Psoas muscle (tissue), 8 donors: Measurements from ENCODE around the gene C16orf89. TPM values are rescaled to one million over a fixed set of nuclear protein-coding genes. Genes with fewer than 3 reads are reported as not detected.
"Not testable (repeated sequence)": the region's sequence is repeated elsewhere in the genome, so short reads cannot be mapped to it uniquely, and the experiment has no call there.

ENCODE experiments used
- ATAC-seq, 4 donors: fragments of 200-7000 bp; cut with Tn5 transposase; one replicate each; pipeline ENCODE4 v1.9.1; 2020; ENCODE audit warnings: moderate library complexity in 3 of 4, mild to moderate bottlenecking in 2 of 4
- DNase-seq, 2 donors: peaks; one replicate each; pipeline ENCODE4 v3.0.0-alpha.2; 2020
- H3K27ac ChIP-seq: fragments of 200-600 bp; one replicate; pipeline ENCODE4 v1.8.0; 2022
- H3K27me3 ChIP-seq, 3 donors: fragments of 200-600 bp in 1 of 3; one replicate each; pipeline versions ENCODE4 v1.6.1 to v1.8.0; 2013 to 2022; ENCODE audit warnings: low read length in 2 of 3, mild to moderate bottlenecking in 2 of 3, moderate library complexity in 1 of 3; ENCODE audit not compliant: insufficient read depth in 3 of 3
- H3K36me3 ChIP-seq, 2 donors: fragments of 200-600 bp in 1 of 2; one replicate each; pipeline versions ENCODE4 v1.6.1 to v1.8.0; 2013 to 2022; ENCODE audit warnings: low read depth in 1 of 2, mild to moderate bottlenecking in 1 of 2, moderate library complexity in 1 of 2; ENCODE audit not compliant: insufficient read depth in 1 of 2
- H3K4me1 ChIP-seq: fragments of 200-600 bp; one replicate; pipeline ENCODE4 v1.8.0; 2022
- H3K4me3 ChIP-seq: fragments of 200-600 bp; one replicate; pipeline ENCODE4 v1.8.0; 2022; ENCODE audit warnings: mild to moderate bottlenecking
- H3K9me3 ChIP-seq: fragments of 200-600 bp; one replicate; pipeline ENCODE4 v1.8.0; 2022
- WGBS, 3 donors: extraction: QIAGEN DNeasy Blood & Tissue Kit; methylation state at CpG; one replicate each; pipeline versions ENCODE4 v1.1.6 to v1.1.7; 2013; 5-methylcytosine and 5-hydroxymethylcytosine counted together
- intact Hi-C, 2 donors: fragments of 100-400 bp; cut with DNase I; formaldehyde crosslinking; loops; one replicate each; pipeline versions ENCODE4 v1.11.0 to v1.14.2; 2022
- long read RNA-seq, 2 donors: library from polyadenylated mRNA; unstranded; transcript quantifications; one replicate each; pipeline ENCODE4 v2.0.0, GENCODE V29; 2021
- polyA plus RNA-seq, 3 donors: library from polyadenylated mRNA; stranded (reverse); fragments of 200-250 nt; gene quantifications; one replicate each; pipeline ENCODE4 v1.2.3, GENCODE V29; 2013
- total RNA-seq, 4 donors: library from RNA; stranded (reverse); fragmentation: NEBNext Ultra II Directional in 2 of 4; extraction: Animal tissue kit (Norgen Biotek cat#: 25700) in 2 of 4; gene quantifications; one replicate each; pipeline versions ENCODE4 v1.2.1 to v1.2.4, GENCODE V29; 2021 to 2023
- TF ChIP-seq, protein P1 (sequence below): fragments of 200-600 bp; IDR thresholded peaks from one replicate; pipeline ENCODE4 v1.8.0; 2022; ENCODE audit warnings: antibody characterized with exemption
- donor health status: healthy with polysubstance abuse.
- donor health status: DM: no; HTN: no; CAD: no; lungs with moderate emphysema.
- donor health status: Bipolar disorder and iron deficiency.
- donor health status: healthy.
- donor health status: DM: yes; HTN: yes; CAD: no.
- donor health status: DM: no; HTN: no; CAD: no.
- donor health status: DM: no; HTN: no; CAD: no.
- donor health status: DM: yes; HTN: yes; CAD: no.

The C16orf89 gene, protein sequence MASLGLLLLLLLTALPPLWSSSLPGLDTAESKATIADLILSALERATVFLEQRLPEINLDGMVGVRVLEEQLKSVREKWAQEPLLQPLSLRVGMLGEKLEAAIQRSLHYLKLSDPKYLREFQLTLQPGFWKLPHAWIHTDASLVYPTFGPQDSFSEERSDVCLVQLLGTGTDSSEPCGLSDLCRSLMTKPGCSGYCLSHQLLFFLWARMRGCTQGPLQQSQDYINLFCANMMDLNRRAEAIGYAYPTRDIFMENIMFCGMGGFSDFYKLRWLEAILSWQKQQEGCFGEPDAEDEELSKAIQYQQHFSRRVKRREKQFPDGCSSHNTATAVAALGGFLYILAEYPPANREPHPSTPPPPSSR
- total RNA-seq (1 to 10 TPM in 3 of 4 donors, not detected in 1; 1.2 to 9.3 (median 1.3) TPM), polyA plus RNA-seq (under 1 TPM; 0.29 to 0.62 (median 0.57) TPM)
- long read RNA-seq, donor 1, partial matches to known transcripts, result 0 of 1 reads
- long read RNA-seq, donor 1, other reads (novel, unspliced or antisense), result 0 of 1 reads
- long read RNA-seq, donor 2, result 0 reads

DNA sequence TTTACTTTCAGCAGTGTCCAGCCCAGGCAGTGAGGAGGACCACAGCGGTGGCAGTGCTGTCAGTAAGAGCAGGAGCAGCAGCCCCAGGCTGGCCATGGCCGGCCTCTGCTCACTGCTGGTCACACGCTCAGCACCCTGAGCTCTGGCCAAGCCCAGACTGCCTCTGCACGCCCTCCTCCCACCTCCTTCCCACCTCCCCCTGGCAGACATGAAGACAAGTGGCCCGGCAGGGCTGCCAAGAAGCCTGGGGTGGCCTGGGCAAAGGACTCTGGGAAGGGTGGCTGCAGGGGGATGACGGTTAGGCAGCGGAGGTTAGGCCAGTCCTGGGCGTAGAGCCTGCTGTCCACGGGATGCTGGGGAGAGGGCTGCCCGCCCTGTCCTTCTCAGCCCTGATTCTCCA is at the start of gene C16orf89:
Gene C16orf89 (minus strand): TSS at position 144 of the 400 bp plus-strand sequence. CDS start 48 bp downstream, at position 96.
- WGBS, 3 donors, result 43 to 49% (median 48%) methylated on average over 10 of the region's 10 CpGs
- Histone ChIP-seq H3K4me1 (no peaks in the 10 kb centered on the region), H3K27ac (no peak within 1 kb of the TSS), H3K4me3 (no peak within 1 kb of the TSS), H3K36me3 (no peaks in the 10 kb centered on the region), H3K9me3 (no peaks in the 10 kb centered on the region), H3K27me3 (no peaks in the 10 kb centered on the region)
- TF ChIP-seq, protein P1, sequence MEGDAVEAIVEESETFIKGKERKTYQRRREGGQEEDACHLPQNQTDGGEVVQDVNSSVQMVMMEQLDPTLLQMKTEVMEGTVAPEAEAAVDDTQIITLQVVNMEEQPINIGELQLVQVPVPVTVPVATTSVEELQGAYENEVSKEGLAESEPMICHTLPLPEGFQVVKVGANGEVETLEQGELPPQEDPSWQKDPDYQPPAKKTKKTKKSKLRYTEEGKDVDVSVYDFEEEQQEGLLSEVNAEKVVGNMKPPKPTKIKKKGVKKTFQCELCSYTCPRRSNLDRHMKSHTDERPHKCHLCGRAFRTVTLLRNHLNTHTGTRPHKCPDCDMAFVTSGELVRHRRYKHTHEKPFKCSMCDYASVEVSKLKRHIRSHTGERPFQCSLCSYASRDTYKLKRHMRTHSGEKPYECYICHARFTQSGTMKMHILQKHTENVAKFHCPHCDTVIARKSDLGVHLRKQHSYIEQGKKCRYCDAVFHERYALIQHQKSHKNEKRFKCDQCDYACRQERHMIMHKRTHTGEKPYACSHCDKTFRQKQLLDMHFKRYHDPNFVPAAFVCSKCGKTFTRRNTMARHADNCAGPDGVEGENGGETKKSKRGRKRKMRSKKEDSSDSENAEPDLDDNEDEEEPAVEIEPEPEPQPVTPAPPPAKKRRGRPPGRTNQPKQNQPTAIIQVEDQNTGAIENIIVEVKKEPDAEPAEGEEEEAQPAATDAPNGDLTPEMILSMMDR, result no peak
- intact Hi-C loops, result no loop called here
- ATAC-seq, result peak in 1 of 4 donors; percentile 31
- no peak for DNase-seq

DNA sequence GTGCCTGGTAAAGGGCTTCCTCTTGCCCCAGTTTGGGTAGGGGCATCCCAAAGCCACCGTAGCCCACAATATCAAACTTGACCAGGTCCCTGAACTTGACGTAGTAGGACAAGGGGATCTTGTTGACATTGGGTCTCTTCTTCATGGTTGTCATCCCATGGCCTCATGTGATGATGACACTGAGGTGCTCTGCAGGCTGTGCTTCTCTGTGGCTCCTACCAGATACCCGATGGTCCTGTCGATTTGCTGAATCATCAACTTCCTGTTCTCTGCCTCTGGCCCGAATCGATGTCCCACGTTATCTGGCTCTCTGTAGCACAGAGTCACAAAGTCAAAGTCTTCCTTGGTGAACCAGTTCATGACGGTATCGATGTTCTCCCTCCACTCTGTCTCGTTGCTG is 45.2 kb upstream of the C16orf89 start:
- DNase-seq, H3K4me3 ChIP-seq, H3K4me1 ChIP-seq, H3K27ac ChIP-seq, intact Hi-C loops, H3K36me3 ChIP-seq, H3K27me3 ChIP-seq, ATAC-seq, H3K9me3 ChIP-seq: not testable (repeated sequence)
- WGBS, 3 donors, result 83 to 93% (median 84%) methylated on average over 10 of the region's 10 CpGs

DNA sequence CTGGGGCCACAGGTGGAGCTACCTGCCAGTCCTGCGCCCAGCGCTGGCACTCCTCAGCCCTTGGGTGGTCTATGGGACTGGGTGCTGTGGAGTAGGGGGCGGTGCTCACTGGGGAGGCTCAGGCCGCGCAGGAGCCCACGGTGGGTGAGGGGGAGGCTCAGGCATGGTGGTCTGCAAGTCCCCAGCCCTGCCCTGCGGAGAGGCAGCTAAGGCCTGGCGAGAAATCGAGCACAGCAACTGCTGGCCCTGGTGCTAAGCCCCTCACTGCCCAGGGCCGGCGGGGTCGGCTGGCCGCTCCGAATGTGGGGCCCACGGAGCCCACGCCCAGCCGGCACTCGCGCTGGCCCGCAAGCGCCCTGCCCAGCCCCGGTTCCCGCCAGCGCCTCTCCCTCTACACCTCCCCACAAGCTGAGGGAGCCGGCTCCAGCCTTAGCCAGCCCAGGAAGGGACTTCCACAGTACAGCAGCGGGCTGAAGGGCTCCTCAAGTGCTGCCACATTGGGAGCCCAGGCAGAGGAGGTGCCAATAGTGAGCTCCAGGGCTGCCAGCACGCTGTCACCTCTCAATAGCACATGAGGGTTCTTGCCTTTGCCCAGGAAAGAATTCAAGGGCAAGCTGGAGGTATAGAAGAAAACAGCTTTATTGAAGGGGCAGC is 42.9 kb upstream of the C16orf89 start:
- Histone ChIP-seq H3K4me1 (no peaks in the 10 kb centered on the region), H3K27ac (no peak overlapping the region), H3K4me3 (no peak overlapping the region), H3K9me3 (no peaks in the 10 kb centered on the region), H3K36me3 (no peaks in the 10 kb centered on the region), H3K27me3 (no peaks in the 10 kb centered on the region)
- intact Hi-C loops, result no loop called here
- ATAC-seq (no peak), DNase-seq (no peak)
- TF ChIP-seq, protein P1, result no peak
- WGBS, 3 donors, result 90 to 92% (median 91%) methylated on average over 21 to 27 of the region's 27 CpGs

DNA sequence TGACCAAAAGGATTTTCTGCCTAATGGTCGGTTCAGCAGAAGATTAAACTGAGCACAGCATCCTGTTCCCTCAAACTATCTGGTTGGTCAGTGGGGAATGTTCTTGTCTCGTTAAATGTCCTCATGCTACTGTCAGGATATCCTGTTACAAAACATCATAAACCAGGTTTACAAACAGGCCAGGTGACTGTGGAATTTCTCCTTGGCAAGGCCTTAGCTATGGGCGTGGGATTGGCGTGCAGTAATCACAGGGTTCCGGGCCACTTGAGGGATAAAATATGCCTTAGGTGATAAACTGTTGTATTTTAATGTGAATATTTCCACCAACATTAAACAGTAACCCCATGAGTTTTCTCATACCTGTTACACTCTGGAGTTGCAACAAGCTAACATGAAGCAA is 39.3 kb upstream of the C16orf89 start:
- ATAC-seq, result not testable (repeated sequence)
- 27 to 51% (median 36%) methylated on average over 4 to 5 of the region's 5 CpGs for WGBS, 3 donors

DNA sequence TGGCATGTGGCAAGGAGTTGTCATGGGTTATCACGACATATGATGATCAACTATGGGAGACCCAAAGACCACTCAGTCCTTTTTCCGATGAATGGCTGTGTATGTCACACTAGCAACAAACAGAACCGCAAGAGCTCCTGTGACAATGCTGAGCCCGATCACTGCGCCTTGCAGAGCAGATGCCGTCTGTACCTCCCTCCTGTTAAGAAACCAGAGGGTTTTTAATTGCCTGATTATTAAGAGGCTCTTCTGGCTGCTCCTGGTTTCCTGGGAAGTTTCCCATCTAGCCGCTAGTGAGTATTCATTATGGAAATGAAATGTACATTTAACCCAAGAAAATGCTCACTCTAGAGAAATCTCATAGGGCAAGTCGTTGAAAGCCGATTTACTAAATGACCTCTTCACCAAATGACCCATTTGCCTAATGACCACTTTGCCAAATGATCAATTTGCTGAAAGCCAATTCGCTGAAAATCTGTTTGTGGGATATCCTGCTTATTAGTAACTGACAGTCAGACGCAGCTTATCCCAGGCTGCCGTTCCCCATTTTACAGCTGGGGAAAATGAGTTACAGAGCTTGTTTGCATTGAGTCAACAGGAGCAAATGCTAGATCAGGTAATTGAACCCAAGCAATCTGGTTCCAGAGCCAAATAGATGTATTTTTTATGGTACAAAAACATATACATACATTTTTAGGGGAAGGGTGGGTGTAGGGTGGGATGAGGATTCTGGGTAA is 37.7 kb upstream of the C16orf89 start:
- ATAC-seq, H3K9me3 ChIP-seq, DNase-seq, H3K27ac ChIP-seq, H3K4me3 ChIP-seq, H3K36me3 ChIP-seq, H3K4me1 ChIP-seq, H3K27me3 ChIP-seq, intact Hi-C loops: not testable (repeated sequence)
- WGBS, 3 donors, result 85 to 88% (median 87%) methylated on average over 10 to 12 of the region's 12 CpGs

More for the DNA sequence above, 39.3 kb upstream of the C16orf89 start:
- DNase-seq, H3K27me3 ChIP-seq, H3K4me1 ChIP-seq, intact Hi-C loops, H3K36me3 ChIP-seq, H3K4me3 ChIP-seq, H3K27ac ChIP-seq, H3K9me3 ChIP-seq: not testable (repeated sequence)

DNA sequence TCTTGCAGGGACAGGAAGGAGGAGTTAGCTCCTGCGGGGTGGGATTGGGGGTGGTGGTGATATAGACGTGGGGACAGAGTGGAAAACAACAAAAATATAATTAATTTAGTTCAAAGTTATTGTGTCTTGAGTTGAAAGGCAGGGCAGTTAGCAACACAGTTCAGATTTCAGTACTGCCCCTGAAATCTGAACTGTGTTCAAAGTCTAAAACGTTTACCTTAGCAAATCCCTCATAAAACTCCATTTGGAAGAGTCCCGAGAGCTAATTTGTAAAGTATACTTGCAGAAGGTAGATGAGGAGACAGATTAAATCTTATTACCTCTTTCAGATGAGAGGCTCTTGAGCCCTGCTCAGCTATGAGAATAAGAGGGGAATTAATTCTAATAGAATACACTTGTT is 33.4 kb upstream of the C16orf89 start:
- H3K4me3 ChIP-seq, result peak overlapping the region; percentile 78
- WGBS, 3 donors, result 5 to 18% (median 15%) methylated on average over 4 of the region's 4 CpGs
- intact Hi-C loops, result loop anchor here in 1 of 2 donors (10.0 kb wide), 1 partner anchor 64 kb away; the partner anchor contains the start of gene NAGPA

DNA sequence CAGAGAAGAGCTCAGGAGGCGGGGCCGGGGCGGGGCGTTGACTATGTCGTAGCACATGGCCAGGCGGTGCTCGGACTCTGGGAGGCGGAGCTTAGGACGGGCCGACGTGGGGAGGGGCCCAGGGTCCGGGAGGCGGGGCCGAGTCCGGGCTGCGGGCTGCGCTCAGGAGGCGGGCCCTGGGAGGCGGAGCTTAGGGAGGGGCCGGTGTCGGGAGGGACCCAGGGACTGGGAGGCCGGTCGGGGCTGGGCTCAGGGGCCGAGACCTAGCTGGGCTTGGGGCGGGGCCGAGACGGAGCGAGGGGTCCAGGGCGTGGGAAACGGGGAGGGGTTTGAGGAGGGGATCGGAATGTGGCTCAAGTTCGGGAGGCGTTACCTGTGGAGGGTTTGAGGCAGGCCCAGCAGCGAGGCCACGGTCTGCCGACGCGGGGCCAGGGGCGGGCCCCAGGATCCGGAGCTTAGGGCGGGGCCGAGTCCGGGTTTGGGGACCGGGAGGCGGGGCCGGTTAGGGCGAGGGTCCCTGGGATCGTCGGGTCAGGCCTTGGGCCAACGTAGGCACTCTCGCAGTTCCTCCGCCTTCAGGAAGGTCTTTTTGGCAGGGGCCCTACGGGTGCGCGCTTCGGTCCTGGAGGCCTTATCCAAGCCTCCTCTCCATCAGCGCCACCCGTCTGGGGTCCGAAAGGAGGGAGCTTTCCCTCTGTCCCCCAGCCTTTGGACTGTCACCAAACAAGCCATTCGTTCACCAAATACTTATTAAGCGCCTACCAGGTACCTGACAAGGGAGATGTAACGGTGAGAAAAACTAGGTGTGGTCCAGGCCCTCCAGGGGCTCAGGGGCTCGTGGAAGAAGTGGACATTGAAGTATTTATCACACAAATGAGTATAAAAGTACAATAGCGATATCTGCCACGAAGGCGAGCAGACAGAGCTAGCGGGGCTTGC is 32.7 kb upstream of the C16orf89 start:
- not testable (repeated sequence) for H3K4me1 ChIP-seq, H3K27me3 ChIP-seq, ATAC-seq, H3K9me3 ChIP-seq, H3K36me3 ChIP-seq
- peak; percentile 73 to 88 for DNase-seq
- intact Hi-C loops, result loop anchor here in 1 of 2 donors (10.0 kb wide), 1 partner anchor 64 kb away; the partner anchor contains the start of gene NAGPA
- H3K4me3 ChIP-seq, result peak overlapping the region; percentile 78
- 1 to 2% (median 2%) methylated on average over 41 to 57 of the region's 67 CpGs for WGBS, 3 donors
- peak overlapping the region; percentile 71 for H3K27ac ChIP-seq

More for the DNA sequence above, 33.4 kb upstream of the C16orf89 start:
- not testable (repeated sequence) for H3K36me3 ChIP-seq, H3K9me3 ChIP-seq, DNase-seq, H3K27ac ChIP-seq, ATAC-seq, H3K4me1 ChIP-seq, H3K27me3 ChIP-seq
